ENCODE measurements around the gene ARID4A.
"Not testable (repeated sequence)": the region's sequence is repeated elsewhere in the genome, so short reads cannot be mapped to it uniquely, and the experiment has no call there.

Gene ARID4A

DNA sequence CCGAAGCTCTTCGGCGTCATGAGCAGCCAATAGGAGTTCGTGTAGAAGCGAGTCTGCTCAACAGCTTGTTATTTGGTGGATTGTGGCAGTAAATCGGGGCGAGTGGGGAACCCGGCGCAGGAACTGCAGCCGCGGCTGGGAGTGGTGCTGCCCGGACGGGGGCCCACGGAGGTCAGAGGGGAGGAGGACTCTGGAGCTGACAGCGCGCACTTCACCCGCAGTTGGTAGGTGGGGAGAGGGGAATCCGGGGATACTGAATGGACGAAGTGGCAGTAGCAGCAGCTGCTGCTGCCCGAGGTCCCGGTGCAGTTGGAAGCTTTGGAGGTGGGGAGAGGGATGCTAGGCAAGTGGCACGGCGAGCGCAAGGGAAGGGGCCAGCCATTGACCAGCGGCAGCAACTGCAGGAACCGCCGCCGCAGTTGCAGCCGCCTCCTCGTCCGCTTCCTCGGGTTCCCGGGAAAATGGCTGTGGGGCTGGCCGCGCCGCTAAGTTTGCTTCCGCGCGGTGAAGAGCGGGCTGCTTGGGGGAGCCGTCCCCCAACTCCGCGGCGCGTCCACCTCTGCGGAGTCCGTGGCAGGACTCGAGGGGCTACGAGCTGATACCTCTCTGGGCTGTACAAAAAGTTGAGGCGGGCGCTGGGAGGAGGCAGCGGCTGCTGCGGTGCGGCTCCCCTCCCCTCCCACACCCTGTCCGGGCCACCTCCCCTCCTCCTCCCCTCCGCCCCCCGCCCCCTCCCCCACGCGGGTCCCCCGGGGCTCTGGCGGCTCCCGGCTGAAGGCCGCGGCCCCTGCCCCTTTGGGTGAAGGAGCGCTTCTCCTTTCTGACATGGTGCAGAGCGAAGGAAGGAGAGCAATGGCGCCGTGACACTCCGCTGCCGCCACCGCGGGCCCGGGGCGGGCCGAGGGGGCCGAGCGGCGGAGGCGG lies at the start of gene ARID4A:
TSS of gene ARID4A (plus strand) at position 79 of the 924 bp plus-strand sequence. CDS start 1,300 bp downstream, outside the sequence.
- no peak for TF ChIP-seq CTCF (IDR thresholded peaks at IDR 0.05; ENCODE audit: insufficient read depth, low read length, missing control alignments)
- CTCF ChIA-PET, result interaction anchor here (0.9 to 2.6 kb wide), 5 partner anchors 15 to 191 kb away, joined by 3 to 7 read pairs (median 3); partner anchors contain the start of gene TOMM20L
- H3K4me3 ChIP-seq (ENCODE audit: low read depth, low read length), result peak within 1 kb of the TSS; percentile 94
- DNase-seq (ENCODE audit: low read depth, low spot score), result no peak
- POLR2A ChIA-PET, result interaction anchor here (0.6 to 1.4 kb wide), 5 partner anchors 9 to 99 kb away, joined by 3 to 6 read pairs (median 3); partner anchors contain the start of genes ACTR10 and PSMA3

DNA sequence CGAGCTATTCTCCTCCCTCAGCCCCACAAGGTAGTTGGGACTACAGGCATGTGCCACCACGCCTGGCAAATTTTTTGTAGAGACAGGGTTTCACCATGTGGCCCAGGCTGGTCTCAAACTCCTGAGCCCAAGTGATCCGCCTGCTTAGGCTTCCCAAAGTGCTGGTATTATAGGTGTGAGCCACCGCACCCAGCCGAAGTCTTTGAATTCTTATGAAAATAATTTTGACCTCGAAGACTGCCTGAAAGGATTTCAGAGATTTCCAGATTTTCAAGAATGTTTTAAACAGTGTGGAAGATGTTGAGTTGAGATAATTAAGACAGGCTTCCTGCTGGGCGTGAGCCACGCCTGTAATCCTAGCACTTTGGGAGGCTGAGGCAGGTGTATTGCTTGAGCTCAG lies 48.7 kb upstream of the ARID4A start:
- no peak overlapping the region for H3K4me3 ChIP-seq (ENCODE audit: low read depth, low read length)
- POLR2A ChIA-PET, result no interaction called here
- no peak for DNase-seq (ENCODE audit: low read depth, low spot score)
- TF ChIP-seq CTCF (IDR thresholded peaks at IDR 0.05; ENCODE audit: insufficient read depth, low read length, missing control alignments), result no peak
- CTCF ChIA-PET, result no interaction called here

DNA sequence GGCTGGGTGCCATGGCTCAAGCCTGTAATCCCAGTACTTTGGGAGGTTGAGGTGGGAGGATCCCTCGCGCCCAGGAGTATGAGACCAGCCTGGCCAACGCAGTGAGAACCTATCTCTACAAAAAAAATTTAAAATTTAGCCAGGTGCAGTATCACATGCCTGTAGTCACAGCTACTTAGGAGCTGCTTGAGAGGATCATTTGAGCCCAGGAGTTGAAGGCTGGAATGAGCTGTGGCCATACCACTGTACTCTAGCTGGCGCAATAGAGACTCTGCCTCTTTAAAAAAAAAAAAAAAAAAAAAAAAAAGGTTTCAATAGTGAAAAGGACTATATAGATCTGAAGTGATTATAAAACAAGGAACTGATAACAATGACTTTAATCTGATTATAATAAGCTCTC lies 40.2 kb upstream of the ARID4A start:
- POLR2A ChIA-PET, result no interaction called here
- CTCF ChIA-PET, result interaction anchor here (0.6 to 1.0 kb wide), 3 partner anchors 10 to 141 kb away, joined by 3 read pairs; partner anchors contain the start of gene ARID4A
- no peak overlapping the region for H3K4me3 ChIP-seq (ENCODE audit: low read depth, low read length)
- DNase-seq (ENCODE audit: low read depth, low spot score), result no peak
- no peak for TF ChIP-seq CTCF (IDR thresholded peaks at IDR 0.05; ENCODE audit: insufficient read depth, low read length, missing control alignments)

DNA sequence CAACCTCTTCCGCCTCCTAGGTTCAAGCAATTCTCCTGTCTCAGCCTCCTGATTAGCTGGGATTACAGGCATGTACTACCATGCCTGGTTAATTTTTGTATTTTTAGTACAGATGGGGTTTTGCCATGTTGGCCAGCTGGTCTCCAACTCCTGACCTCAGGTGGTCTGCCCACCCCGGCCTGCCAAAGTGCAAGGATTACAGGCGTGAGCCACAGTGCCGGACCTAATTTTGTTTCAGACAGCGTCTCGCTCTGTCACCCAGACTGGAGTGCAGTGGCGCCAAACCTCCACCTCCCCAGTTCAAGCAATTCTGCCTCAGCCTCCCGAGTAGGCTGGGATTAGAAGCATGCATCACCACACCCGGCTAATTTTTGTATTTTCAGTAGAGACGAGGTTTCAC lies 36.4 kb upstream of the ARID4A start:
- not testable (repeated sequence) for DNase-seq (ENCODE audit: low read depth, low spot score); H3K4me3 ChIP-seq (ENCODE audit: low read depth, low read length)
- ChIA-PET CTCF (interaction anchor here (0.7 kb wide), 1 partner anchor 16 kb away, joined by 3 read pairs; no protein-coding TSS in a partner anchor), POLR2A (interaction anchor here (0.6 kb wide), 1 partner anchor 28 kb away, joined by 5 read pairs; no protein-coding TSS in a partner anchor)

DNA sequence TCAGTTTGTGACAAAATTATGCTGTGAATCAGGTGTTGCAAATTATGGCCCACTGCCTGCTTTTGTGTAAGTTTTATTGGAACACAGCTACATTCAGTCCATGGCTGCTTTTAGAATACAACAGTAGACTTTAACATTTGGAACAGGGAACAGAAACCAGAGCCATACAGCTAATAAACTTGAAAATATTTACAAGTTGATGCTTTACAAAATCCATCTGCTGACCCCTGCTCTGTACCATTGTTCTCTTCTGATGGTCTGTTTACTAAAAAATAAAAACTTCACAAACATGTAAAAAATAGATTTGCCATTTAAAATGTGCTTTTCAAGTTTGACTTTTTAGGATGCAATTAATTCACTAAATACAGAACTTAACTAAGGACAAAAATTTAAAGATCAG lies 33.0 kb upstream of the ARID4A start:
- CTCF ChIA-PET, result interaction anchor here (0.9 to 2.3 kb wide), 2 partner anchors 10 to 21 kb away, joined by 3 to 8 read pairs; partner anchors contain the start of gene PSMA3
- TF ChIP-seq CTCF (IDR thresholded peaks at IDR 0.05; ENCODE audit: insufficient read depth, low read length, missing control alignments), result no peak
- H3K4me3 ChIP-seq (ENCODE audit: low read depth, low read length), result no peak overlapping the region
- POLR2A ChIA-PET, result interaction anchor here (0.6 kb wide), 1 partner anchor 11 kb away, joined by 5 read pairs; no protein-coding TSS in a partner anchor
- no peak for DNase-seq (ENCODE audit: low read depth, low spot score)

GRCh38 chr14:58270628-58271027 lies 27.7 kb upstream of the ARID4A start:
- ChIA-PET CTCF (interaction anchor here (1.3 kb wide), 1 partner anchor 12 kb away, joined by 3 read pairs; no protein-coding TSS in a partner anchor), POLR2A (no interaction called here)
- no peak overlapping the region for H3K4me3 ChIP-seq (ENCODE audit: low read depth, low read length)
- no peak for DNase-seq (ENCODE audit: low read depth, low spot score)
- no peak for TF ChIP-seq CTCF (IDR thresholded peaks at IDR 0.05; ENCODE audit: insufficient read depth, low read length, missing control alignments)
